Stimulated activated CD8-positive, alpha-beta memory T cell treated with anti-CD3 and anti-CD28 coated beads, Interleukin-12 subunit alpha, Interleukin-12 subunit beta, amount 100 ng/mL, for 24 hours (primary cell): Measurements from ENCODE around the gene S100P.
"Not testable (repeated sequence)": the region's sequence is repeated elsewhere in the genome, so short reads cannot be mapped to it uniquely, and the experiment has no call there.

Source experiments
- DNase-seq: peaks from one replicate; pipeline ENCODE4 v3.0.0-alpha.2; 2020; ENCODE audit errors: extremely low read depth

Gene S100P

GRCh38 chr4:6673191-6673659 lies 20.5 kb upstream of the S100P start:
- DNase-seq: not testable (repeated sequence)

GRCh38 chr4:6673660-6674499 lies 19.8 kb upstream of the S100P start:
- peak; percentile 84 for DNase-seq

GRCh38 chr4:6674500-6675149 lies 19.1 kb upstream of the S100P start:
- DNase-seq: no peak

- no peak for DNase-seq
These were observed 16.7 kb upstream of the S100P start for GRCh38 chr4:6676722-6677558.

- no peak for DNase-seq
These were observed 13.2 kb upstream of the S100P start for GRCh38 chr4:6680372-6681034.

GRCh38 chr4:6681191-6681590 lies 12.5 kb upstream of the S100P start:
- DNase-seq: no peak

- DNase-seq: no peak
These were observed 10.7 kb upstream of the S100P start for GRCh38 chr4:6682862-6683590.

GRCh38 chr4:6684656-6685055 lies 9.0 kb upstream of the S100P start:
- DNase-seq: no peak

GRCh38 chr4:6686104-6686787 lies 7.4 kb upstream of the S100P start:
- DNase-seq: no peak

GRCh38 chr4:6687947-6688878 lies 5.5 kb upstream of the S100P start:
- no peak for DNase-seq

- peak; percentile 49 for DNase-seq
These were observed 4.7 kb upstream of the S100P start for GRCh38 chr4:6688879-6689505.

GRCh38 chr4:6689506-6689960 lies 4.1 kb upstream of the S100P start:
- no peak for DNase-seq

- no peak for DNase-seq
These were observed 1.3 kb upstream of the S100P start for GRCh38 chr4:6692379-6692778.

- no peak for DNase-seq
These were observed 872 bp upstream of the S100P start for GRCh38 chr4:6692806-6693205.

GRCh38 chr4:6694177-6694901 lies 661 bp downstream of the S100P start:
- DNase-seq: no peak

GRCh38 chr4:6695660-6696610 lies 2.3 kb downstream of the S100P start:
- DNase-seq: no peak

- DNase-seq: no peak
These were observed 2.9 kb downstream of the S100P start for GRCh38 chr4:6696611-6697010.
